ENCODE results near the gene PNKD. TPM values are rescaled to one million over a fixed set of nuclear protein-coding genes. Genes with fewer than 3 reads are reported as not detected.

PNKD gene
- total and polyA plus RNA-seq, 10 of the 15 experiments (the other 5 are each of a cell fraction or from before 2014, with no cell fraction given) = 27.2 to 106 (median 61.3) TPM

GRCh38 chr2:218292048-218293014 is 22.0 kb downstream of the PNKD start, which contains the start of gene TMBIM1 (continued):
- no peak for TF ChIP-seq ZNF687 (IDR thresholded peaks at IDR 0.05)
- no peak for TF ChIP-seq ZNF384 (IDR thresholded peaks at IDR 0.05; ENCODE audit: borderline replicate concordance, low read depth, low read length)
- TF ChIP-seq SIX5 (IDR thresholded peaks at IDR 0.05; ENCODE audit: low read depth, low read length, severe bottlenecking) = no peak
- TF ChIP-seq FOXK2 (IDR thresholded peaks at IDR 0.05) = no peak
- TF ChIP-seq ATF2 (IDR thresholded peaks at IDR 0.05; ENCODE audit: low read length) = no peak
- TF ChIP-seq TARDBP (IDR thresholded peaks at IDR 0.05; ENCODE audit: borderline replicate concordance) = no peak
- TF ChIP-seq, protein P1, sequence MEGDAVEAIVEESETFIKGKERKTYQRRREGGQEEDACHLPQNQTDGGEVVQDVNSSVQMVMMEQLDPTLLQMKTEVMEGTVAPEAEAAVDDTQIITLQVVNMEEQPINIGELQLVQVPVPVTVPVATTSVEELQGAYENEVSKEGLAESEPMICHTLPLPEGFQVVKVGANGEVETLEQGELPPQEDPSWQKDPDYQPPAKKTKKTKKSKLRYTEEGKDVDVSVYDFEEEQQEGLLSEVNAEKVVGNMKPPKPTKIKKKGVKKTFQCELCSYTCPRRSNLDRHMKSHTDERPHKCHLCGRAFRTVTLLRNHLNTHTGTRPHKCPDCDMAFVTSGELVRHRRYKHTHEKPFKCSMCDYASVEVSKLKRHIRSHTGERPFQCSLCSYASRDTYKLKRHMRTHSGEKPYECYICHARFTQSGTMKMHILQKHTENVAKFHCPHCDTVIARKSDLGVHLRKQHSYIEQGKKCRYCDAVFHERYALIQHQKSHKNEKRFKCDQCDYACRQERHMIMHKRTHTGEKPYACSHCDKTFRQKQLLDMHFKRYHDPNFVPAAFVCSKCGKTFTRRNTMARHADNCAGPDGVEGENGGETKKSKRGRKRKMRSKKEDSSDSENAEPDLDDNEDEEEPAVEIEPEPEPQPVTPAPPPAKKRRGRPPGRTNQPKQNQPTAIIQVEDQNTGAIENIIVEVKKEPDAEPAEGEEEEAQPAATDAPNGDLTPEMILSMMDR (IDR thresholded peaks at IDR 0.05 in 2 of 3, conservative IDR thresholded peaks at IDR 0.05 in 1 of 3; ENCODE audit: control insufficient read depth in 2 of 3, extremely low read depth in 1 of 3, insufficient read depth in 1 of 3, low read depth in 3 of 3, low read length in 3 of 3) = peak; percentile 68 to 92 (median 85)
- no peak for TF ChIP-seq ATF3 (IDR thresholded peaks at IDR 0.05; ENCODE audit: borderline replicate concordance, extremely low read depth, low read depth, low read length)
- peak; percentile 65 for TF ChIP-seq HDAC6 (IDR thresholded peaks at IDR 0.05; ENCODE audit: unreplicated experiment)
- no peak for TF ChIP-seq IRF5 (IDR thresholded peaks at IDR 0.05; ENCODE audit: borderline replicate concordance)
- TF ChIP-seq ATF7 (IDR thresholded peaks at IDR 0.05; ENCODE audit: low read depth) = no peak
- no peak for TF ChIP-seq FOXM1 (IDR thresholded peaks at IDR 0.05; ENCODE audit: low read depth, low read length)
- TF ChIP-seq NR2C2 (IDR thresholded peaks at IDR 0.05; ENCODE audit: borderline replicate concordance, control insufficient read depth, insufficient read length, low read depth) = no peak
- TF ChIP-seq ZNF622 (IDR thresholded peaks at IDR 0.05) = no peak
- no peak for TF ChIP-seq SUPT20H (IDR thresholded peaks at IDR 0.05; ENCODE audit: borderline replicate concordance, control insufficient read depth, low read depth, low read length)
